Stimulated activated CD8-positive, alpha-beta memory T cell treated with anti-CD3 and anti-CD28 coated beads, Interleukin-12 subunit alpha, Interleukin-12 subunit beta, amount 100 ng/mL, for 1 hour (primary cell): ENCODE measurements around the gene OBSCN.
"Not testable (repeated sequence)": the region's sequence is repeated elsewhere in the genome, so short reads cannot be mapped to it uniquely, and the experiment has no call there.

Experiments
- DNase-seq: peaks from one replicate; pipeline ENCODE4 v3.0.0-alpha.2; 2020; ENCODE audit warnings: low read depth

The OBSCN gene

DNA sequence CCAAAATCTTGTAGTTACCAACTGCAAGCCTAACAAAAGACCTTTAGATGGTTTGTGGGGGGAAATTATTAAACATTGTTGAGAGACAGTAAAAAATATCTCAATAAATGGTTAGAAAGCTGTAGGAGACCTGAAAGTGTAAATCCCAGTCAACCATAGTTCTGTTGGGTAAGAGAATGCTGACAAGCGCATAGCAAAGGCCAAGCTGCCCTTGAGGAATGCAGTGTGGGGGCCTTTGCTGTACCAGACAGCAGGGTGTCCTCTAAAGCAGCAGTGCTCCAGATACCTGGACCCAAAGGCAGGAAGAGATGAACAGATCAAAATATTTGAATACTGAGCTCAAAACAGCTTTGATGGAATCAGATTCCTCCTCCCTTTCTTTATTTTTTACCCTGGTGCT is 54.6 kb downstream of the OBSCN start:
- DNase-seq = no peak

GRCh38 chr1:228263636-228264035 is 55.8 kb downstream of the OBSCN start:
- DNase-seq = no peak

GRCh38 chr1:228264090-228264829 is 56.4 kb downstream of the OBSCN start:
- no peak for DNase-seq

- DNase-seq = no peak
These were observed 57.3 kb downstream of the OBSCN start for GRCh38 chr1:228265167-228265566.

DNA sequence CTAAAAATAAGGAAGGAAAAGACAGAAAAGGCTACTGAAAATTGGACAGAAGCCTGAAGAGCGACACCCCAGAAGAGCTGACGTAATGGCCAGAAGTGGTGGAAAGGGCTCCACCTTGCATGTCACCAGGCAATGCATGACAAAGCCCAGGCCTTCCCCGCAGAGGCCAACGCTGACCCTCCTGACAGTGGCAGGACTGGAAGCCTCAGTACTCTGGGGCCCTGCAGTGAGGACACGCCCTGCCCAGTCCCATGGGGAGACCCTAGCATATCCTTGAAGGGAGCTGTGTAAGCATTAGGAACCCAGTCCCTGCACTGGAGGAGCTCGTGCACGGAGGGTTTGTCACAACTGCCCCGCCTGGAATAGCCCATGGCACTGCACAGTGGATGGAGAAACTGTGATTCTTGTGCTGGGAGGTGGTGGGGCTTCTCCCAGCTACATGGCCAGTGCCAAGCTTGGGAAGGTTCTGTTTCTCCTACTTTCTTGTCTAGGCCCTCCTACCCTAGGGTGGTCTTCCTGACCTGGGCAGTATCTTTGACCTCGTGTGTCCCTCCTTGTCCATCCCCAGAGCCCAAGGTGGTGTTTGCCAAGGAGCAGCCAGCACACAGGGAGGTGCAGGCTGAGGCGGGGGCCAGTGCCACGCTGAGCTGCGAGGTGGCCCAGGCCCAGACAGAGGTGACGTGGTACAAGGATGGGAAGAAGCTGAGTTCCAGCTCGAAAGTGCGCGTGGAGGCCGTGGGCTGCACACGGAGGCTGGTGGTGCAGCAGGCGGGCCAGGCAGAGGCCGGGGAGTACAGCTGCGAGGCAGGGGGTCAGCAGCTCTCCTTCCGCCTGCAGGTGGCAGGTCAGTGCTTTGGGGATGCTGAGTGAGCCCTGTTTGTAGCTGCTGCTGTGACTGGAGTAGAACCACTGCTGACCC is 60.4 kb downstream of the OBSCN start:
- no peak for DNase-seq

- no peak for DNase-seq
These were observed 61.0 kb downstream of the OBSCN start for GRCh38 chr1:228268881-228269265.

DNA sequence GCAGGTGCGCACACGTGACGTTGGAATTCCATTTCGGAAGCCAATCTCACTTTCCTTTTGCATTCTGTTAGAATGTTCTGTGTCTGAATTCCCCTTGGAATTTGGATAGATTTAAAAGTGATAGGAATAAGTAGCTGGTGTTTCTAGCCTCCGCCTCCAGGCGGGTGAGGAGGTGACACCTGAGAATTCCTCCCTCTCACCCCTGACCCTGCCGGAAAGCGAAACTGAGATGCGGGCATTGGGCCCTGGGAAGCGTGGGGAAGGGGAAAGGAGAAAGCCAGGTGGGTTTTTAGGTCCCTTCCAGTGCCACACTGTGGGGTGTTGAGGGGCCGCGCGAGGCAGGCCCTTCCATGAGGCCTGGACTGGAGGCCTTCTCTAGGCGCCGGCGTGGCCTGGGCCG is 61.6 kb downstream of the OBSCN start:
- DNase-seq = not testable (repeated sequence)

DNA sequence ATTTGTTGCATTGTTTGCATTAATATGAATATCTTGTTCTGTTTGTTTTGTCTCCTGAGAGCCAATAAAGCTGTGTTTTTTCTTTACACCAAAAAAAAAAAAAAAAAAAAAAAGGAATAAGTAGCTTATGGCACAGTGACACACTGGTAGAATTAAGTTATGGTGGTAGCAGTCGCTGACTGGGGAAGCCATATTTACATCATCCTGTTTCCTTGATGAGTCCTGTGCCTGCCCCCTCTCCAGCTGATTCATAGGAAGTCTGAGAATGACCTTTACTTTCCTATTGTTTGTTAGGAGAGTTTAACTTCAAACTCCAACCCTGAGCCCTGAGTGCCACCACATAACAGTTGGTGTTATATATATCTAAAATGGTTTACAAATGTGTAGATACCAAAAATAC is 62.2 kb downstream of the OBSCN start:
- DNase-seq = no peak

DNA sequence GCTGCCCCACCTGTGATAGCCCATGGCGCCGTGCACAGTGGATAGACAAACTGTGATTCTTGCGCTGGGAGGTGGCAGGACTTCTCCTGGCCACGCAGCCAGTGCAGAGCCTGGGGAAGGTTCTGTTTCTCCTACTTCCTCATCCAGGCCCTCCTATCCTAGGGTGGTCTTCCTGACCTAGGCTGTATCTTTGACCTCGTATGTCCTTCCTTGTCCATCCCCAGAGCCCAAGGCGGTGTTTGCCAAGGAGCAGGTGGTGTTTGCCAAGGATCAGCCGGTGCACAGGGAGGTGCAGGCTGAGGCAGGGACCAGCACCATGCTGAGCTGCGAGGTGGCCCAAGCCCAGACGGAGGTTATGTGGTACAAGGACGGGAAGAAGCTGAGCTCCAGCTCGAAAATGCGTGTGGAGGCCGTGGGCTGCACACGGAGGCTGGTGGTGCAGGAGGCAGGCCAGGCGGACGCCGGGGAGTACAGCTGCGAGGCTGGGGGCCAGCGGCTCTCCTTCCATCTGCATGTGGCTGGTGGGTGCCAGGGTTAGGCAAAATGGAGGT is 63.9 kb downstream of the OBSCN start:
- DNase-seq = no peak

- DNase-seq = no peak
These were observed 64.5 kb downstream of the OBSCN start for GRCh38 chr1:228272331-228272791.

GRCh38 chr1:228272831-228273571 is 65.2 kb downstream of the OBSCN start:
- DNase-seq = no peak

DNA sequence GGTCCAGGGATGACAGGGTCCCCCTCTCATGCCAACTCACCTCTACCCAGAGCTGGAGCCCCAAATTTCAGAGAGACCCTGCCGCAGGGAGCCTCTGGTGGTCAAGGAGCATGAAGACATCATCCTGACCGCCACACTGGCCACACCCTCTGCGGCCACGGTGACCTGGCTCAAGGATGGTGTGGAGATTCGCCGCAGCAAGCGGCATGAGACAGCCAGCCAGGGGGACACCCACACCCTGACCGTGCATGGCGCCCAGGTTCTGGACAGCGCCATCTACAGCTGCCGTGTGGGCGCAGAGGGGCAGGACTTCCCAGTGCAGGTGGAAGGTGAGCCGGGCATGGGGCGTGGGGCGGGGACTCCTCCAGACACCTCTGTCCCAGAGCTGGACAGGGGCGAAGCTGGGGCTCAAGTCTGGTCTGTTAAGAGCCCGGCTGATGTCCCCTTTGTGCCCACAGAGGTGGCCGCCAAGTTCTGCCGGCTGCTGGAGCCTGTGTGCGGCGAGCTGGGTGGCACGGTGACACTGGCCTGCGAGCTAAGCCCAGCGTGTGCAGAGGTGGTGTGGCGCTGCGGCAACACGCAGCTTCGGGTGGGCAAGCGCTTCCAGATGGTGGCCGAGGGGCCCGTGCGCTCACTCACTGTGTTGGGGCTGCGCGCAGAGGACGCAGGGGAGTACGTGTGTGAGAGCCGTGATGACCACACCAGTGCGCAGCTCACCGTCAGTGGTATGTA is 66.0 kb downstream of the OBSCN start:
- no peak for DNase-seq

GRCh38 chr1:228274452-228275178 is 66.8 kb downstream of the OBSCN start:
- no peak for DNase-seq

DNA sequence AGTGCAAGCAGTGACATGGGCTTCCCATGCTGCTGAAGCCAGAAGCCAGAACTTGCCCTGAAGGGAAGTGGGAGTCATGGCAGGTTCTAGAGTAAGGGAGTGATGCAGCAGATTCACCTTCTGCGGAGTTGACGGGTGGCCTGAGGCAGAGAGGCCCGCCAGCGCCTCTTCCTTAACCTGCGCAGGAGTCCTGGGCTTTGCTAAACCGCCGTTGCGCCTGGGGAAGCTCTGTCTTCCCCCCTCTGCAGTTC is 67.3 kb downstream of the OBSCN start:
- DNase-seq = no peak

GRCh38 chr1:228275430-228276173 is 67.8 kb downstream of the OBSCN start:
- DNase-seq = peak; percentile 87

GRCh38 chr1:228276174-228276831 is 68.5 kb downstream of the OBSCN start:
- no peak for DNase-seq

GRCh38 chr1:228276901-228277490 is 69.2 kb downstream of the OBSCN start:
- DNase-seq = no peak

- no peak for DNase-seq
These were observed 69.9 kb downstream of the OBSCN start for GRCh38 chr1:228277491-228278431.
